Adrenal gland (tissue), 5 donors: Measurements from ENCODE around the gene FSD1.

Experiments used
- CTCF ChIP-seq, 6 experiments: fragments of 450-650 bp in 4 of 6; fragments of 200-600 bp in 2 of 6; sonication (generic) in 1 of 6; IDR thresholded peaks; 1 replicate in 5 of 6; 2 replicates in 1 of 6; pipeline versions ENCODE4 v1.5.1 to v1.8.0; 2016 to 2021; ENCODE audit warnings: antibody characterized with exemption in 6 of 6, mild to moderate bottlenecking in 2 of 6, moderate library complexity in 1 of 6
- POLR2A ChIP-seq, 2 donors: fragments of 450-650 bp; IDR thresholded peaks; one replicate each; pipeline ENCODE4 v1.6.1; 2017; ENCODE audit warnings: antibody characterized with exemption in 2 of 2, mild to moderate bottlenecking in 2 of 2, moderate library complexity in 1 of 2
- donor health status: DM: no; HTN: no; CAD: no.

- TF ChIP-seq CTCF (IDR thresholded peaks at IDR 0.05) (no peak), POLR2A (IDR thresholded peaks at IDR 0.05) (no peak)
Measured at GRCh38 chr19:4358709-4359626, 54.6 kb downstream of the FSD1 start.
